Lower leg skin (tissue), 3 donors: ENCODE data around the gene VPS13D.

Experiments used
- POLR2A ChIP-seq, 2 donors: fragments of 450-650 bp; IDR thresholded peaks; one replicate each; pipeline ENCODE4 v1.6.1; 2016 to 2017; ENCODE audit warnings: antibody characterized with exemption in 2 of 2, mild to moderate bottlenecking in 1 of 2, moderate library complexity in 1 of 2
- TF ChIP-seq, protein P1 (sequence below), 3 donors: fragments of 450-650 bp; IDR thresholded peaks; one replicate each; pipeline ENCODE4 v1.5.1; 2016; ENCODE audit warnings: antibody characterized with exemption in 3 of 3, mild to moderate bottlenecking in 3 of 3, moderate library complexity in 2 of 3

DNA sequence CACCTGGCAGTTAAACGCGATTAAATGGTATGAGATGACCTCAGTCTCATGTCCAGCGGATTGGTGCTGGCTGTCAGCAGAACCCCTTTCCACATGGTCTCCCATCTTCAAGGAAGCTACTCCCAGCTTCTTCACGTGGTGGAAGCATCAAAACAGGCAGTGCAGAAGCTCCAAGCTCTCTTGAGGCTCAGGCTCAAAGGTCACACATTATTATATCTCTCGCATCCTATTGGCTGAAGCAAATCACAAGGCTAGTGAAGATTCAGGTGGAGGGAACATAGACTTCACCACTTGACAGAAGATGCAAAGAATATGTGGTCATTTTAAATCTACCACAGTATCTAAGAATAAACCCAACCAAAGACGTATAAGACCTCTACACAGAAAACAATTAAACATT is 181.9 kb downstream of the VPS13D start:
- TF ChIP-seq, protein P1, sequence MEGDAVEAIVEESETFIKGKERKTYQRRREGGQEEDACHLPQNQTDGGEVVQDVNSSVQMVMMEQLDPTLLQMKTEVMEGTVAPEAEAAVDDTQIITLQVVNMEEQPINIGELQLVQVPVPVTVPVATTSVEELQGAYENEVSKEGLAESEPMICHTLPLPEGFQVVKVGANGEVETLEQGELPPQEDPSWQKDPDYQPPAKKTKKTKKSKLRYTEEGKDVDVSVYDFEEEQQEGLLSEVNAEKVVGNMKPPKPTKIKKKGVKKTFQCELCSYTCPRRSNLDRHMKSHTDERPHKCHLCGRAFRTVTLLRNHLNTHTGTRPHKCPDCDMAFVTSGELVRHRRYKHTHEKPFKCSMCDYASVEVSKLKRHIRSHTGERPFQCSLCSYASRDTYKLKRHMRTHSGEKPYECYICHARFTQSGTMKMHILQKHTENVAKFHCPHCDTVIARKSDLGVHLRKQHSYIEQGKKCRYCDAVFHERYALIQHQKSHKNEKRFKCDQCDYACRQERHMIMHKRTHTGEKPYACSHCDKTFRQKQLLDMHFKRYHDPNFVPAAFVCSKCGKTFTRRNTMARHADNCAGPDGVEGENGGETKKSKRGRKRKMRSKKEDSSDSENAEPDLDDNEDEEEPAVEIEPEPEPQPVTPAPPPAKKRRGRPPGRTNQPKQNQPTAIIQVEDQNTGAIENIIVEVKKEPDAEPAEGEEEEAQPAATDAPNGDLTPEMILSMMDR (IDR thresholded peaks at IDR 0.05): no peak
- no peak for TF ChIP-seq POLR2A (IDR thresholded peaks at IDR 0.05)
